K562 (cell line): ENCODE measurements around the gene CBX4. TPM values are rescaled to one million over a fixed set of nuclear protein-coding genes. Genes with fewer than 3 reads are reported as not detected.

Experiments used
- ATAC-seq: fragments of 200-7000 bp; cut with Tn5 transposase; 3 replicates; pipeline ENCODE4 v1.9.1; 2020; ENCODE audit warnings: moderate library complexity
- BruUV-seq: library from RNA; stranded (reverse); fragments of 400-500 nt; replicated peaks from 2 replicates; lab custom pipeline; 2021; lab: Mats Ljungman, UMichigan
- CTCF ChIA-PET: fragments of 300-600 bp; formaldehyde crosslinking; extraction: SDS; loops from one replicate; lab custom pipeline; 2021; ENCODE audit warnings: low intra/inter-chr PET ratio; lab: Yijun Ruan, JAX
- POLR2A ChIA-PET: fragments of 300-600, 350-650 bp; sonication (Branson Sonifier 250); formaldehyde crosslinking; extraction: SDS; loops from one replicate; lab custom pipeline; 2021; ENCODE audit warnings: antibody characterized with exemption, inconsistent platforms; lab: Yijun Ruan, JAX
- DNase-seq, 4 experiments: peaks; one replicate each; pipeline versions ENCODE4 v3.0.0 to v3.0.0-alpha.2; 2011 to 2018; ENCODE audit warnings: low spot score in 3 of 4, mixed read lengths in 3 of 4; ENCODE audit errors: extremely low read depth in 1 of 4
- FAIRE-seq: peaks from 2 replicates; lab custom pipeline; 2011; peaks lifted over from hg19 to GRCh38; lab: Jason Lieb, UNC
- H2AFZ ChIP-seq: 2 replicates; pipeline ENCODE4 v1.6.0; 2011; ENCODE audit warnings: low read depth, low read length, control low read depth, inconsistent platforms
- H3K27ac ChIP-seq: fragments of 200-600 bp; 3 replicates; pipeline ENCODE4 v1.8.0; 2011; ENCODE audit warnings: low read depth, mild to moderate bottlenecking, control low read depth, inconsistent platforms, low read length, moderate library complexity, mixed read lengths; ENCODE audit errors: extremely low read depth
- H3K27me3 ChIP-seq, 2 experiments: fragments of 300-600 bp in 1 of 2; 2 replicates in 1 of 2; 3 replicates in 1 of 2; pipeline versions ENCODE4 v1.6.0 to v1.8.0; 2011; ENCODE audit warnings: inconsistent platforms in 2 of 2, low read length in 2 of 2, mild to moderate bottlenecking in 1 of 2, mixed read lengths in 1 of 2, moderate library complexity in 1 of 2; ENCODE audit not compliant: control insufficient read depth in 2 of 2, insufficient read depth in 2 of 2
- H3K36me3 ChIP-seq: fragments of 300-600 bp; 3 replicates; pipeline ENCODE4 v1.8.0; 2011; ENCODE audit warnings: mild to moderate bottlenecking, low read length, inconsistent platforms; ENCODE audit not compliant: control insufficient read depth, insufficient read depth
- H3K4me1 ChIP-seq, 2 experiments: fragments of 200-600 bp in 1 of 2; replicated peaks in 1 of 2; 2 replicates in 1 of 2; 3 replicates in 1 of 2; pipeline versions ENCODE4 v1.5.1 to v1.8.0; 2011; ENCODE audit warnings: inconsistent platforms in 2 of 2, low read length in 2 of 2, mild to moderate bottlenecking in 1 of 2, mixed read lengths in 1 of 2, moderate library complexity in 1 of 2; ENCODE audit not compliant: control insufficient read depth in 2 of 2, insufficient read depth in 2 of 2
- H3K4me2 ChIP-seq: 2 replicates; pipeline ENCODE4 v1.6.1; 2011; ENCODE audit warnings: low read length, control low read depth, inconsistent platforms, mixed read lengths; ENCODE audit not compliant: insufficient read depth
- H3K4me3 ChIP-seq: fragments of 200-600 bp; sonication (generic), shearing (Covaris generic); 2 replicates; pipeline ENCODE4 v1.5.1; 2016; ENCODE audit warnings: control low read depth, inconsistent platforms
- H3K79me2 ChIP-seq: fragments of 200-600 bp; 3 replicates; pipeline ENCODE4 v1.8.0; 2011; ENCODE audit warnings: low read length, inconsistent platforms; ENCODE audit not compliant: control insufficient read depth, insufficient read depth
- H3K9ac ChIP-seq, 2 experiments: 2 replicates each; pipeline versions ENCODE4 v1.6.0 to v1.6.1; 2011; ENCODE audit warnings: low read depth in 2 of 2, low read length in 2 of 2, control low read depth in 1 of 2, inconsistent platforms in 1 of 2, mild to moderate bottlenecking in 1 of 2, mixed read lengths in 1 of 2; ENCODE audit not compliant: insufficient read depth in 1 of 2
- H3K9me1 ChIP-seq: one replicate; pipeline ENCODE4 v1.6.0; 2011; ENCODE audit warnings: inconsistent platforms, mild to moderate bottlenecking, low read length, moderate library complexity; ENCODE audit not compliant: control insufficient read depth, insufficient read depth
- H3K9me3 ChIP-seq: replicated peaks from 2 replicates; pipeline ENCODE4 v1.5.1; 2011; ENCODE audit warnings: low read depth, low read length, inconsistent platforms; ENCODE audit not compliant: control insufficient read depth, insufficient read depth
- H4K20me1 ChIP-seq: replicated peaks from 2 replicates; pipeline ENCODE4 v1.6.1; 2011; ENCODE audit warnings: low read length, inconsistent platforms, mixed read lengths; ENCODE audit not compliant: control insufficient read depth, insufficient read depth
- BRCA1 ChIP-seq, 2 experiments: fragments of 450-650 bp in 1 of 2; sonication (generic) in 1 of 2; formaldehyde crosslinking in 1 of 2; IDR thresholded peaks; 2 replicates each; pipeline versions ENCODE4 v1.5.0 to v1.6.1; 2017 to 2020; ENCODE audit warnings: mild to moderate bottlenecking in 1 of 2, missing genetic modification reagents in 1 of 2
- BRF1 ChIP-seq: IDR thresholded peaks from 3 replicates; pipeline ENCODE4 v1.6.1; 2011; ENCODE audit warnings: borderline replicate concordance, mild to moderate bottlenecking; ENCODE audit not compliant: insufficient read length; ENCODE audit errors: extremely low read depth
- EGR1 ChIP-seq: fragments of 450-650 bp; conservative IDR thresholded peaks from 2 replicates; pipeline ENCODE4 v1.6.1; 2017; ENCODE audit warnings: mild to moderate bottlenecking
- EHMT2 ChIP-seq: fragments of 450-650 bp; IDR thresholded peaks from 2 replicates; pipeline ENCODE4 v1.6.1; 2018; ENCODE audit warnings: antibody characterized with exemption
- FIP1L1 ChIP-seq: fragments of 200-400 bp; formaldehyde crosslinking; IDR thresholded peaks from 2 replicates; pipeline ENCODE4 v1.6.1; 2018; ENCODE audit warnings: mild to moderate bottlenecking, low read depth, low read length; ENCODE audit not compliant: poor library complexity, severe bottlenecking
- MYBL2 ChIP-seq, 2 experiments: fragments of 450-650 bp in 1 of 2; sonication (generic) in 1 of 2; formaldehyde crosslinking in 1 of 2; IDR thresholded peaks; 2 replicates each; pipeline versions ENCODE4 v1.6.1 to v1.8.1; 2017 to 2022; ENCODE audit warnings: borderline replicate concordance in 1 of 2, inconsistent platforms in 1 of 2, low read depth in 1 of 2, mild to moderate bottlenecking in 1 of 2, missing genetic modification reagents in 1 of 2, moderate library complexity in 1 of 2
- NR2C1 ChIP-seq, 2 experiments: fragments of 450-650 bp; IDR thresholded peaks; 2 replicates each; pipeline ENCODE4 v1.6.1; 2017; ENCODE audit warnings: mild to moderate bottlenecking in 2 of 2, antibody characterized with exemption in 1 of 2, inconsistent platforms in 1 of 2, missing compliant biosample characterization in 1 of 2, missing genetic modification characterization in 1 of 2
- NR2C2 ChIP-seq, 2 experiments: fragments of 200-800 bp in 1 of 2; sonication (Bioruptor generic) in 1 of 2; sonication (generic) in 1 of 2; formaldehyde crosslinking in 1 of 2; IDR thresholded peaks; 2 replicates each; pipeline versions ENCODE4 v1.6.1 to v1.8.0; 2016 to 2022; ENCODE audit warnings: mild to moderate bottlenecking in 1 of 2, missing compliant biosample characterization in 1 of 2, missing genetic modification characterization in 1 of 2, missing genetic modification reagents in 1 of 2
- POLR2G ChIP-seq: fragments of 200-400 bp; formaldehyde crosslinking; IDR thresholded peaks from 2 replicates; pipeline ENCODE4 v1.6.1; 2017; ENCODE audit warnings: low read depth, mild to moderate bottlenecking, antibody characterized with exemption, low read length, moderate library complexity
- RBFOX2 ChIP-seq: fragments of 200-400 bp; formaldehyde crosslinking; IDR thresholded peaks from 2 replicates; pipeline ENCODE4 v1.6.1; 2017; ENCODE audit warnings: low read depth, mild to moderate bottlenecking, low read length, moderate library complexity
- SUPT5H ChIP-seq: fragments of 450-650 bp; IDR thresholded peaks from 2 replicates; pipeline ENCODE4 v1.6.1; 2016
- TAF1 ChIP-seq: IDR thresholded peaks from 2 replicates; pipeline ENCODE4 v1.6.1; 2011; ENCODE audit warnings: mild to moderate bottlenecking, low read length, moderate library complexity; ENCODE audit not compliant: insufficient read depth, control insufficient read depth, severe bottlenecking; ENCODE audit errors: extremely low read depth
- ZBED1 ChIP-seq: IDR thresholded peaks from 2 replicates; pipeline ENCODE4 v1.6.1; 2014
- ZBTB17 ChIP-seq: fragments of 450-650 bp; formaldehyde crosslinking; IDR thresholded peaks from 2 replicates; pipeline ENCODE4 v1.4.0; 2020; ENCODE audit warnings: mild to moderate bottlenecking
- WGBS: fragments of 100-300 bp; shearing (Covaris generic); methylation state at CpG from one replicate; pipeline ENCODE4 v1.1.6; 2016; ENCODE audit warnings: low coverage, mixed read lengths; ENCODE audit not compliant: insufficient coverage; ENCODE audit errors: missing lambda C conversion rate; 5-methylcytosine and 5-hydroxymethylcytosine counted together
- in situ Hi-C: fragments of 300-500 bp; cut with MboI; formaldehyde crosslinking; loops from 4 replicates; pipeline ENCODE4 v1.15.0; 2018; ENCODE audit warnings: inconsistent platforms, mixed read lengths
- intact Hi-C: fragments of 100-400 bp; cut with micrococcal nuclease; formaldehyde crosslinking; loops from 2 replicates; pipeline ENCODE4 v1.14.2; 2022
- polyA plus RNA-seq, 8 experiments: library from polyadenylated mRNA; depleted of rRNA in 4 of 8; stranded (reverse) in 5 of 8; unstranded in 3 of 8; fragments of >200 nt; fragmentation: Nextera tagmentation in 2 of 8; fragmentation: Illumina TruSeq in 1 of 8; extraction: Ambion mirVana in 2 of 8; extraction: Trizol in 1 of 8; gene quantifications; 2 replicates each; pipeline versions ENCODE4 v1.2.1 to v1.2.3, GENCODE V29; 2011 to 2014; ENCODE audit warnings: inconsistent platforms in 1 of 8, missing spikeins in 1 of 8
- total RNA-seq, 7 experiments: library from RNA; depleted of rRNA in 6 of 7; stranded (reverse); fragments of >200 nt in 6 of 7; fragmentation: Illumina TruSeq in 2 of 7; extraction: Trizol in 2 of 7; gene quantifications; 2 replicates each; pipeline versions ENCODE4 v1.2.1 to v1.2.3, GENCODE V29; 2011 to 2021; ENCODE audit warnings: low replicate concordance in 1 of 7
- TF ChIP-seq, protein P1 (sequence below): fragments of 450-650 bp; formaldehyde crosslinking; conservative IDR thresholded peaks from 2 replicates; pipeline ENCODE4 v1.4.0; 2022; ENCODE audit warnings: mild to moderate bottlenecking, missing genetic modification characterization
- TF ChIP-seq, protein P2 (sequence below), 3 experiments: fragments of 200-800 bp in 1 of 3; sonication (Bioruptor generic) in 1 of 3; sonication (generic) in 1 of 3; formaldehyde crosslinking in 1 of 3; IDR thresholded peaks; 2 replicates each; pipeline versions ENCODE4 v1.6.1 to v1.8.0; 2016 to 2022; ENCODE audit warnings: mild to moderate bottlenecking in 2 of 3, missing compliant biosample characterization in 2 of 3, missing genetic modification characterization in 2 of 3, missing genetic modification reagents in 1 of 3

CBX4 gene
- total and polyA plus RNA-seq, 9 of the 15 experiments (the other 6 are each of a cell fraction or from before 2014, with no cell fraction given) = 0.98 to 50.5 (median 10.0) TPM

DNA sequence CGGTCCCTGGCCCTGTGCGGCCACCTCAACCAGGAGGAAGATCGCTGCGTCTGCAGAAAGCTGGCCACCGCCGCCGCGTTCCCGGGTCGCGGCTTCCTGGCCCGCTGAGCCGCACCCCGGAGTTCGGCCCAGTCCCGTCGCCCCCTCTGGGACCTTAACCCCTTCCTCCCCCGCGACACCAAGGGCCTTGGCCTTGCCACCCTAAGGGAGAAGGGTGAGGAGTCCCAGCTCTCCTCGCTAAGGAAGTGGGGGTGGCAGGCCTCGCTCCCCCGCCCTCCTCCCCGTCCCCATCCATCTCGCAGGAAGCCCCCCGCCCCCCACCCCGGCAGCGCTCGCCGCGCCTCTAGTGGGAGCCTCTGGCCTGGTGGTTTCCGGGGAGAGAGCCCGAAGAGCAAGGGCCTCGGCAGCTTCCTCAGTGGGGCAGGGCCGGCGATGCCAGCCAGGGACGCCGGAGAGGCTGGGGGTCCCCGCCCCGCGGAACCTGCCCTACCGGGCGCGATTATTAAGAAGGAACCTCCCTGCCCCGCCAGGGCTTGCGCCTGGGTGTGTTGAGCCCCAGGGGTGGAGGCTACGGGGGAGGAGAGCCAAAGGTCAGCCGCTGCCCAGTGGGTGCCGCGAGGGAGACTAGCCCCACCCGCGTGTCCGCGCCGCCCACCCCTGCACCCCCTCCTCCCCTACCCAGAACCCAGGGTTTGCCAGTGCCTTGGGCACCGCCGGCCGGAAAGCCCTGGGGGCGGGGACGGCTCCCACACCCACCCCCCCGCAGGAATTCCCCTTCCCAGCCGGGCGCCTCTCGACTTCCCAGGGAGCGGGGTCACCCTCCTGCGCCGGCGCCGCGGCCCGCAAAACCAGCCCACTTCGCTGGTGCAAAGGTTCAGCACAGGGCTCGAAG lies 6.8 kb downstream of the CBX4 start:
- Histone ChIP-seq H3K27me3 (no peaks in the 10 kb centered on the region), H3K27ac (peak overlapping the region; percentile 99), H3K4me2 (peak overlapping the region; percentile 78), H3K4me3 (peak overlapping the region; percentile 48), H3K36me3 (peaks cover 33% of the 10 kb centered on the region; the same call in 1 of the 3 replicates), H3K79me2 (peaks cover 65% of the 10 kb centered on the region), H2AFZ (0 out of 2 replicates have a peak overlapping the region, but pooled peaks have one; percentile 18), H4K20me1 (peaks cover 17% of the 10 kb centered on the region), H3K9ac (peak overlapping the region; percentile 86 to 93), H3K4me1 (peaks cover 66 to 93% of the 10 kb centered on the region in 2 experiments), H3K9me1 (peaks cover 4% of the 10 kb centered on the region), H3K9me3 (no peaks in the 10 kb centered on the region)
- FAIRE-seq (no peak), ATAC-seq (peak; percentile 25), DNase-seq (peak; percentile 64 to 80 (median 66))
- in situ Hi-C loops = no loop called here
- ChIA-PET POLR2A (interaction anchor here (0.7 to 17.8 kb wide), 5 partner anchors 18 to 91 kb away, joined by 3 to 386 read pairs (median 4); no protein-coding TSS in a partner anchor), CTCF (interaction anchor here (1.9 kb wide), 1 partner anchor 42 kb away, joined by 8 read pairs; no protein-coding TSS in a partner anchor)
- intact Hi-C loops = loop anchor here (2.0 to 10.0 kb wide), 2 partner anchors 22 to 88 kb away; no protein-coding TSS in a partner anchor
- BruUV-seq = no TSS peak
- 1% methylated on average over 25 of the region's 72 CpGs for WGBS
- TF ChIP-seq POLR2G (peak; percentile 86), ZBED1 (peak; percentile 42; the same call in 1 of the 2 replicates), NR2C2 (CRISPR knock-in tag; IDR thresholded peaks at IDR 0.05) (no peak), NR2C2 (tag; IDR thresholded peaks at IDR 0.05) (peak; percentile 74), BRCA1 (IDR thresholded peaks at IDR 0.05) (no peak), BRCA1 (CRISPR knock-in tag; IDR thresholded peaks at IDR 0.05) (no peak), ZBTB17 (CRISPR knock-in tag) (no peak), BRF1 (no peak), RBFOX2 (peak; percentile 89), EGR1 (peak; percentile 59), MYBL2 (IDR thresholded peaks at IDR 0.05; ENCODE audit: low read depth) (no peak), MYBL2 (CRISPR knock-in tag; IDR thresholded peaks at IDR 0.05; ENCODE audit: borderline replicate concordance) (no peak), SUPT5H (0 out of 2 replicates have a peak, but pooled peaks have one; percentile 35), FIP1L1 (peak; percentile 56), NR2C1 (IDR thresholded peaks at IDR 0.05) (0 out of 2 replicates have a peak, but pooled peaks have one; percentile 18), NR2C1 (tag; IDR thresholded peaks at IDR 0.05) (no peak), EHMT2 (no peak), TAF1 (peak; percentile 20)
- TF ChIP-seq, protein P1, sequence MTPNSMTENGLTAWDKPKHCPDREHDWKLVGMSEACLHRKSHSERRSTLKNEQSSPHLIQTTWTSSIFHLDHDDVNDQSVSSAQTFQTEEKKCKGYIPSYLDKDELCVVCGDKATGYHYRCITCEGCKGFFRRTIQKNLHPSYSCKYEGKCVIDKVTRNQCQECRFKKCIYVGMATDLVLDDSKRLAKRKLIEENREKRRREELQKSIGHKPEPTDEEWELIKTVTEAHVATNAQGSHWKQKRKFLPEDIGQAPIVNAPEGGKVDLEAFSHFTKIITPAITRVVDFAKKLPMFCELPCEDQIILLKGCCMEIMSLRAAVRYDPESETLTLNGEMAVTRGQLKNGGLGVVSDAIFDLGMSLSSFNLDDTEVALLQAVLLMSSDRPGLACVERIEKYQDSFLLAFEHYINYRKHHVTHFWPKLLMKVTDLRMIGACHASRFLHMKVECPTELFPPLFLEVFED = 0 out of 2 replicates have a peak, but pooled peaks have one; percentile 52
- TF ChIP-seq, protein P2, sequence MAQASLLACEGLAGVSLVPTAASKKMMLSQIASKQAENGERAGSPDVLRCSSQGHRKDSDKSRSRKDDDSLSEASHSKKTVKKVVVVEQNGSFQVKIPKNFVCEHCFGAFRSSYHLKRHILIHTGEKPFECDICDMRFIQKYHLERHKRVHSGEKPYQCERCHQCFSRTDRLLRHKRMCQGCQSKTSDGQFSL (CRISPR knock-in tag; IDR thresholded peaks at IDR 0.05) = peak; percentile 38; the same call in 1 of the 2 replicates
- TF ChIP-seq, protein P2 (tag; IDR thresholded peaks at IDR 0.05) = no peak; a peak in 2 of 4 replicates
